DMS79 (cell line): ENCODE measurements around the gene EIF3I.

ENCODE experiments used
- DNase-seq: peaks from one replicate; lab custom pipeline; 2025; lab: John Stamatoyannopoulos, UW

Gene EIF3I

DNA sequence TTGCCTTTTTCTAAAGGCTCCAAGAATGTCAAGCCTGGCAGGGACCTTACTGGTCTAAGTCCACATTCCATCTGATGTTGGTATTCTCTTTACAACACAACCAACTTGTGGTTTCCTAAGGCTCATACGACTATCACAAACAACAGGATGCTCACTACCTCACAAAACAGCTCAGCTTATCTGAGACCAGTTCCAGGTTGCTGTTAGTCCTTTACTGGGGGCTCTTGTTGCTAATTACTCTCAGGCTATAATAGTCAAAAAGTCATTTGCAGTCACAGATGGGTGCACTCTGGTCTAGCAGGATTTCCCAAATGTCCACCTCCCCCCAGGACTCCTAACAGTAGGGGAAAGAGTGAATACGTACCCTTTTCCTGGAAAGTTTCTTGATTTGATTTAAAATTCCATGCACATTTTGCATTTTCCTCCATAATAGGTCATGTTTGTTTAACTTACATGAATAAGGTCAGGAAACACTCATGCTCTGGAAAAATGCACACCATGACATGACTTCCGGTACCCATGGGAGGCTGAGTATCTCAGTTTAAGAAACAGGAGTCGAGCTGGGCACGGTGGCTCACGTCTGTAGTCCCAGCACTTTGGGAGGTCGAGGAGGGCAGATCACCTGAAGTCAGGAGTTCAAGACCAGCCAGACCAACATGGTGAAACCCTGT is 44.8 kb downstream of the EIF3I start:
- DNase-seq: no peak

DNA sequence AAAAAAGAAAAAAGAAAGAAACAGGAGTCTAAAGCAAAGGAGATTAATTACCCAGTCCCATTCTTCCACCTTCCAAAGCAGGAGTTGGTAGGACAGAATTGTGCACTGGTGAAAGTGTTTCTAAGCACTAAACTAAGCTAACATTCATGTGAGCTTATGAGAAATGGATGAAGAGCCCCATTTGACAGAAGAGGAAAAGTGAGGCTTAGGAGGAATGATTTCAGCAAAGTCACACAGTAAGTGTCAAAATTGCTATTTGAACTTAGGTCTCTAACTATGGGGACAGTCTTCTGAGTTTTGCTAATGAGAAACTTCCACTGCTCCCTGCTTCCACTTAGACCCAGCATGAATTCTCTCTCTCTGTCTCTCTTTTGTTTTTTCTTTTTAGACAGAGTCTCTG is 47.5 kb downstream of the EIF3I start:
- no peak for DNase-seq

DNA sequence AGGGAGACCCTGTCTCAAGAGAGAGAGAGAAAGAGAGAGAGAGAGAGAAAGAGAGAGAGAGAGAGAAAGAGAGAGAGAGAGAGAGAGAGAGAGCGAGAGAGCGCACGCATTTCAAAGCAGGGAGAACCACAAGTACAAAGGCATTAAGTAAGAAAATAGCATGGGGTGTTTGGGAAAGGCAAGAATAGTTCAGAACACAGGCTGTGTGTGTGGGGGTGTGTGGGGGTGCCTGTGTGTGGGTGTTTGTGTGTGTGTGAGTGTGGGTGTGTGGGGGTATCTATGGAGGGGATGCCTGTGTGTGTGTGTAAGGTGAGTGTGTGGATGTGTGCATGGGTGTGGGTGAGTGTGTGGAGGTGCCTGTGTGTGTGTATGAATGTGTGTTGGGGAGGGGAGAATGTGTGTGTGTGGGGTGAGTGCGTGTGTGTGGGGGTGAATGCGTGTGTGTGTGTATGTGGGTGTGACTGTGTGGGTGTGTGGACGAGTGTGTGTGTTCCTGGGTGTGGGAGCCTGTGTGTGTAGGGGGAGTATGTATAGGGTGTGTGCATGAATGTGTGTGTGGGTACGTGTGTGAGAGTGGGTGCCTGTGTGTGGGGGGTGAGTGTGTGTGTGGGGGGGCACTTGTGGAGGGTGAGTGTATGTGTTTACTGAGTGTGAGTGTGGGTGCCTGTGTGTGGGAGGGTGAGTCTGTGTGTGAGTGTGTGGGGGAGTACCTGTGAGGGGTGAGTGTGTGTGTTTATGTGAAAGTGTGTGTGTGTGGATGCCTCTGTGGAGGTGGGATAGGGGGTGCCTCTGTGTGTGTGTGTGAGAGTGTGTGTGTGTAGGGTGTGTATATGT is 50.6 kb downstream of the EIF3I start:
- DNase-seq: no peak

DNA sequence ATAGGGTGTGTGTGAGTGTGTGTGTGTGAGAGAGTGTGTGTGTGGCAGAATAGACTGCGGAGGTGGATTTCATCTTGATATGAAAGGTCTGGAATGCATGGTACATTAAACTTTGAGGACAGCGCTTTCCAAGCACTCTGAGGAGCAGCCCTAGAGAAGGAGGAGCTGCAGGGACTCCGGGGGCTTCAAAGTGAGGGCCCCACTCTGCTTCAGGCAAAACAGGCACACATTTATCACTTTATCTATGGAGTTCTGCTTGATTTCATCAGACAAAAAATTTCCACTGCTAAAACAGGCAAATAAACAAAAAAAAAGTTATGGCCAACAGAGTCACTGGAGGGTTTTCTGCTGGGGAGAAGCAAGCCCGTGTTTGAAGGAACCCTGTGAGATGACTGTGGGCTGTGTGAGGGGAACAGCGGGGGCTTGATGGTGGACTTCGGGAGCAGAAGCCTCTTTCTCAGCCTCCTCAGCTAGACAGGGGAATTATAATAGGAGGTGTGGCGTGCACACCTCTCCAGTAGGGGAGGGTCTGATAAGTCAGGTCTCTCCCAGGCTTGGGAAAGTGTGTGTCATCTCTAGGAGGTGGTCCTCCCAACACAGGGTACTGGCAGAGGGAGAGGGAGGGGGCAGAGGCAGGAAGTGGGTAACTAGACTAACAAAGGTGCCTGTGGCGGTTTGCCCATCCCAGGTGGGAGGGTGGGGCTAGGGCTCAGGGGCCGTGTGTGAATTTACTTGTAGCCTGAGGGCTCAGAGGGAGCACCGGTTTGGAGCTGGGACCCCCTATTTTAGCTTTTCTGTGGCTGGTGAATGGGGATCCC is 51.4 kb downstream of the EIF3I start:
- DNase-seq: peak; percentile 82

DNA sequence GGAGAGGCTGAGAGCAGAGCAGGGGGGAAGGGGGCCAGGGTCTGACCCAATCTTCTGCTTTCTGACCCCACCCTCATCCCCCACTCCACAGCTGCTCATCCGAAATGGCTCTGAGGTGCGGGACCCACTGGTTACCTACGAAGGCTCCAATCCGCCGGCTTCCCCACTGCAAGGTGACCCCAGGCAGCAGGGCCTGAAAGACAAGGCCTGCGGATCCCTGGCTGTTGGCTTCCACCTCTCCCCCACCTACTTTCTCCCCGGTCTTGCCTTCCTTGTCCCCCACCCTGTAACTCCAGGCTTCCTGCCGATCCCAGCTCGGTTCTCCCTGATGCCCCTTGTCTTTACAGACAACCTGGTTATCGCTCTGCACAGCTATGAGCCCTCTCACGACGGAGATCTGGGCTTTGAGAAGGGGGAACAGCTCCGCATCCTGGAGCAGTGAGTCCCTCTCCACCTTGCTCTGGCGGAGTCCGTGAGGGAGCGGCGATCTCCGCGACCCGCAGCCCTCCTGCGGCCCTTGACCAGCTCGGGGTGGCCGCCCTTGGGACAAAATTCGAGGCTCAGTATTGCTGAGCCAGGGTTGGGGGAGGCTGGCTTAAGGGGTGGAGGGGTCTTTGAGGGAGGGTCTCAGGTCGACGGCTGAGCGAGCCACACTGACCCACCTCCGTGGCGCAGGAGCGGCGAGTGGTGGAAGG is 52.6 kb downstream of the EIF3I start:
- no peak for DNase-seq

DNA sequence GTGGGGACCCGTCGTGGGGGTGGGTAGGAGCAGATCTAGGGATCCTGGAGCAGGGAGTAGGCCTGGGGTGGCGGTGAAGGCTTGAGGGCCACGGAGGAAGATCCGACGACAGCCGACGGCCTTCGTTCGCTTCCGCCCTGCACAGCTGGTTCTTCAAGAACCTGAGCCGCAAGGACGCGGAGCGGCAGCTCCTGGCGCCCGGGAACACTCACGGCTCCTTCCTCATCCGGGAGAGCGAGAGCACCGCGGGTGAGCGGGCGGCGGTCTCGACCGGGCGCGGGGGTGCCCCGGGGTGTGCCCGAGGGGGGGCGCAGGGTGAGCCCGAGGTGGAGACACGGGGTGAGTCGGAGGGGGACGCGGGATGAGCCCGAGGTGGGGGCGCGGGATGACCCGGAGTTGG is 53.2 kb downstream of the EIF3I start:
- DNase-seq: no peak

DNA sequence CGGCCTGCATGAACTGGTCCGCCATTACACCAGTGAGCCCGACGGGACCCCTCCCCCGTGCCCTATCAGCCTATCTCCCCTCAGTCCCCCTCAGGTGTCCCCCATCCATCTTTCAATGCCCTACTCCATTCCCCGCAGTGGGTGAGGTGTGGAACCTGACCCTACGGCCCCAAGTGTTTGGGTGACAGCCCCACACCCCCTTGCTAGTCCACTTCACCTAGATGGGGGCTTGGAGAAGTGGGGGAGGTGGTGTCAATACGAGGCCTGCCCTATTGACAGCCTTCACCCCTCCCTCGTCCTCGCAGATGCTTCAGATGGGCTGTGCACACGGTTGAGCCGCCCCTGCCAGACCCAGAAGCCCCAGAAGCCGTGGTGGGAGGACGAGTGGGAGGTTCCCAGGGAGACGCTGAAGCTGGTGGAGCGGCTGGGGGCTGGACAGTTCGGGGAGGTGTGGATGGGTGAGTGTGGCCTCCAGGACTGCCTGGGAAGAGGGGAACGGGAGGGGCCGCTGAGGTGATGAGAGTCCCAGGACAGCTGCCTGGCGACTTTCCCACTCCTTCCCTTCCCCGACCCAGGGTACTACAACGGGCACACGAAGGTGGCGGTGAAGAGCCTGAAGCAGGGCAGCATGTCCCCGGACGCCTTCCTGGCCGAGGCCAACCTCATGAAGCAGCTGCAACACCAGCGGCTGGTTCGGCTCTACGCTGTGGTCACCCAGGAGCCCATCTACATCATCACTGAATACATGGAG is 54.0 kb downstream of the EIF3I start:
- no peak for DNase-seq
